ENCODE results near the gene SVIL. TPM values are rescaled to one million over a fixed set of nuclear protein-coding genes. Genes with fewer than 3 reads are reported as not detected.
"Not testable (repeated sequence)": the region's sequence is repeated elsewhere in the genome, so short reads cannot be mapped to it uniquely, and the experiment has no call there.

The SVIL gene
- total RNA-seq, 1 donor from 2014 or later = 25.1 TPM

DNA sequence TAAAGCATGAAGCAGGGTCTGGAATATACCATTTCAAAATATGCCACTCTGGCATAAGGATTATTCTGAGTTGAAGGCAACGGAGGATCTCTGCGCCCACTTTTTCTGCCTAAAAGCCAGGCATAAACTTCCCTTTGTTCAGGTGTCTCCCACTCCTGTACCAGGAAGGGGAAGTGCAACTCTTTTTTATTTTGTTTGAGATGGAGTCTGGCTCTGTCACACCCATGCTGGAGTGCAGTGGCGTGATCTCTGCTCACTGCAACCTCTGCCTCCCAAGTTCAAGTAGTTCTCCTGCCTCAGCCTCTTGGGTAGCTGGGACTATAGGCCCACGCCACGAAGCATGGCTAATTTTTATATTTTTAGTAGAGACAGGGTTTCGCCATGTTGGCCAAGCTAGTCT is 18.2 kb downstream of the SVIL start:
- peaks cover 6% of the 10 kb centered on the region for H3K9me3 Mint-ChIP-seq
- H3K27me3 Mint-ChIP-seq (ENCODE audit: insufficient read depth, low read depth) = no peaks in the 10 kb centered on the region
- H3K9me3 ChIP-seq (ENCODE audit: low read depth) = no peaks in the 10 kb centered on the region
- no peak overlapping the region for H3K4me3 Mint-ChIP-seq
- peaks cover 59% of the 10 kb centered on the region for H3K79me2 ChIP-seq (ENCODE audit: low read depth)
- no peaks in the 10 kb centered on the region for H3K36me3 ChIP-seq
- H3K27ac Mint-ChIP-seq = no peak overlapping the region
- no peak overlapping the region for H3K27ac ChIP-seq
- H3K4me1 ChIP-seq = peaks cover 36% of the 10 kb centered on the region
- H3K4me1 Mint-ChIP-seq = peaks cover 34% of the 10 kb centered on the region
- H3K4me3 ChIP-seq = no peak overlapping the region
- H3F3A ChIP-seq (ENCODE audit: low read depth) = peaks cover 21% of the 10 kb centered on the region
- no peak overlapping the region for H3K4me2 ChIP-seq
- H2AFZ ChIP-seq (replicated peaks) = no peak overlapping the region
- TF ChIP-seq EZH2 (IDR thresholded peaks at IDR 0.05) (no peak), EZH2phosphoT487 (IDR thresholded peaks at IDR 0.05) (no peak)
- TF ChIP-seq, protein P1, sequence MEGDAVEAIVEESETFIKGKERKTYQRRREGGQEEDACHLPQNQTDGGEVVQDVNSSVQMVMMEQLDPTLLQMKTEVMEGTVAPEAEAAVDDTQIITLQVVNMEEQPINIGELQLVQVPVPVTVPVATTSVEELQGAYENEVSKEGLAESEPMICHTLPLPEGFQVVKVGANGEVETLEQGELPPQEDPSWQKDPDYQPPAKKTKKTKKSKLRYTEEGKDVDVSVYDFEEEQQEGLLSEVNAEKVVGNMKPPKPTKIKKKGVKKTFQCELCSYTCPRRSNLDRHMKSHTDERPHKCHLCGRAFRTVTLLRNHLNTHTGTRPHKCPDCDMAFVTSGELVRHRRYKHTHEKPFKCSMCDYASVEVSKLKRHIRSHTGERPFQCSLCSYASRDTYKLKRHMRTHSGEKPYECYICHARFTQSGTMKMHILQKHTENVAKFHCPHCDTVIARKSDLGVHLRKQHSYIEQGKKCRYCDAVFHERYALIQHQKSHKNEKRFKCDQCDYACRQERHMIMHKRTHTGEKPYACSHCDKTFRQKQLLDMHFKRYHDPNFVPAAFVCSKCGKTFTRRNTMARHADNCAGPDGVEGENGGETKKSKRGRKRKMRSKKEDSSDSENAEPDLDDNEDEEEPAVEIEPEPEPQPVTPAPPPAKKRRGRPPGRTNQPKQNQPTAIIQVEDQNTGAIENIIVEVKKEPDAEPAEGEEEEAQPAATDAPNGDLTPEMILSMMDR (IDR thresholded peaks at IDR 0.05) = no peak
- no peaks in the 10 kb centered on the region for H3K27me3 ChIP-seq
- peaks cover 44% of the 10 kb centered on the region for H4K20me1 ChIP-seq (ENCODE audit: low read depth)
- peaks cover 8% of the 10 kb centered on the region for H3K36me3 Mint-ChIP-seq
- no peak overlapping the region for H3K9ac ChIP-seq
- DNase-seq (ENCODE audit: low spot score) = no peak

DNA sequence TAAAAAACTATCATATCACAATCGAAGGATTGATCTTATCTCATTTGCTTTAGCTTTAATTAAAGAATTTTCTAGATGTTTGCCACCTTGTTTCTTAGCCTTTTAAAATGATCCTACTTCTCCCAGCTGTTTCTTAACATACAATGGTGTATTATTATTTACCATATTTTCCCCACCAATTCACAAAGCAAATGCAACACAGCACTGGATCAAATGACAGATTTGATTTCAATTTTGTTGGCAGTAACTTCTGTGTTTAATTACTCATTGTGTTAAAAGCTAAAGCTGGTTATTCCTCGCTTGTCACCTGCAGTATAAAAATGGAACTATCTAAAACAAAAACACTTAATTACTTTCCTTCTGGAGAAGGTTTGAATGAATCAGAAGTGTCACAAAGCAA is 19.6 kb downstream of the SVIL start:
- H3K4me2 ChIP-seq = no peak overlapping the region
- no peak for TF ChIP-seq EZH2phosphoT487 (IDR thresholded peaks at IDR 0.05)
- H2AFZ ChIP-seq (replicated peaks) = no peak overlapping the region
- Mint-ChIP-seq H3K27me3 (ENCODE audit: insufficient read depth, low read depth) (no peaks in the 10 kb centered on the region), H3K4me1 (peaks cover 34% of the 10 kb centered on the region), H3K27ac (no peak overlapping the region), H3K4me3 (no peak overlapping the region), H3K9me3 (peaks cover 7% of the 10 kb centered on the region), H3K36me3 (peaks cover 8% of the 10 kb centered on the region)
- peaks cover 30% of the 10 kb centered on the region for H4K20me1 ChIP-seq (ENCODE audit: low read depth)
- H3K4me3 ChIP-seq = no peak overlapping the region
- H3K4me1 ChIP-seq = peaks cover 32% of the 10 kb centered on the region
- H3K36me3 ChIP-seq = no peaks in the 10 kb centered on the region
- DNase-seq (ENCODE audit: low spot score) = no peak
- H3F3A ChIP-seq (ENCODE audit: low read depth) = peaks cover 14% of the 10 kb centered on the region
- no peaks in the 10 kb centered on the region for H3K9me3 ChIP-seq (ENCODE audit: low read depth)
- no peaks in the 10 kb centered on the region for H3K27me3 ChIP-seq
- no peak overlapping the region for H3K27ac ChIP-seq
- no peak overlapping the region for H3K9ac ChIP-seq
- peaks cover 46% of the 10 kb centered on the region for H3K79me2 ChIP-seq (ENCODE audit: low read depth)

GRCh38 chr10:29614289-29614688 is 20.5 kb downstream of the SVIL start:
- not testable (repeated sequence) for H3K36me3 ChIP-seq; H3K9me3 ChIP-seq (ENCODE audit: low read depth); H3K27ac ChIP-seq; H3K9ac ChIP-seq; H3K4me3 ChIP-seq; H3K27me3 ChIP-seq; H3K27ac Mint-ChIP-seq; H3K4me2 ChIP-seq; H3K27me3 Mint-ChIP-seq (ENCODE audit: insufficient read depth, low read depth); H3K4me3 Mint-ChIP-seq; H2AFZ ChIP-seq (replicated peaks); DNase-seq (ENCODE audit: low spot score); H3K9me3 Mint-ChIP-seq
- Mint-ChIP-seq H3K36me3 (peaks cover 10% of the 10 kb centered on the region), H3K4me1 (peaks cover 32% of the 10 kb centered on the region)
- peaks cover 24% of the 10 kb centered on the region for H4K20me1 ChIP-seq (ENCODE audit: low read depth)
- H3K4me1 ChIP-seq = peaks cover 28% of the 10 kb centered on the region
- H3F3A ChIP-seq (ENCODE audit: low read depth) = peaks cover 14% of the 10 kb centered on the region
- peaks cover 36% of the 10 kb centered on the region for H3K79me2 ChIP-seq (ENCODE audit: low read depth)

DNA sequence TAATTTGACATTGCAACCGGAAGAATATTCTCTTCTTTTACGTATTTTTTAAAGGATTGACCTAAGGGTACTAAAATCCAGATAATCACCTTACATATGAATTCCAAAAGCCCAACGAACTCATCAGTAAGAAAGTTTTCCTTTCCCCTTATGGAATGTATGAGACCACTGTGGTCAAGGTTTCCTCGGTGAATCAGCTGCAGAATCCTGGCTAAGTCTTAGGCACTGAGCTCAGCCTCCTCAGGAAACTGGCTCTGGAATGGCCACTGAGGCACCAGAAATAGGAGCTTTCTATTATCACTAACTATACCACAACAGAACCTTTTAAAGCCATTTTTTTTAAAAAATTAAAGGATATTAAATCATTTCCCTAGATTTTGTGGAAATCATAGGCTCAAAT is 21.0 kb downstream of the SVIL start:
- TF ChIP-seq EZH2 (IDR thresholded peaks at IDR 0.05) (no peak), EZH2phosphoT487 (IDR thresholded peaks at IDR 0.05) (no peak)
- TF ChIP-seq, protein P1 (IDR thresholded peaks at IDR 0.05) = no peak
- H3K27ac Mint-ChIP-seq = no peak overlapping the region
- H3K27me3 ChIP-seq = no peaks in the 10 kb centered on the region
- no peaks in the 10 kb centered on the region for H3K9me3 ChIP-seq (ENCODE audit: low read depth)
- peaks cover 13% of the 10 kb centered on the region for H3K9me3 Mint-ChIP-seq
- peaks cover 19% of the 10 kb centered on the region for H4K20me1 ChIP-seq (ENCODE audit: low read depth)
- H3K36me3 ChIP-seq = no peaks in the 10 kb centered on the region
- no peak for DNase-seq (ENCODE audit: low spot score)
- H3K27ac ChIP-seq = no peak overlapping the region
- peaks cover 2% of the 10 kb centered on the region for H3K27me3 Mint-ChIP-seq (ENCODE audit: insufficient read depth, low read depth)
- H3K36me3 Mint-ChIP-seq = peaks cover 10% of the 10 kb centered on the region
- peaks cover 27% of the 10 kb centered on the region for H3K4me1 Mint-ChIP-seq
- H3K4me3 Mint-ChIP-seq = no peak overlapping the region
- H2AFZ ChIP-seq (replicated peaks) = no peak overlapping the region
- peaks cover 35% of the 10 kb centered on the region for H3K79me2 ChIP-seq (ENCODE audit: low read depth)
- no peak overlapping the region for H3K4me2 ChIP-seq
- no peak overlapping the region for H3K9ac ChIP-seq
- peaks cover 23% of the 10 kb centered on the region for H3K4me1 ChIP-seq
- H3K4me3 ChIP-seq = no peak overlapping the region
- peaks cover 9% of the 10 kb centered on the region for H3F3A ChIP-seq (ENCODE audit: low read depth)
